Activated CD8-positive, alpha-beta memory T cell treated with anti-CD3 and anti-CD28 coated beads, Interleukin-2, amount 50 U/mL, for 4 hours (primary cell): ENCODE measurements around the gene PGS1.
A peak's percentile ranks its signal among the peaks of the same experiment; 100 is the strongest.

Source experiments
- DNase-seq: peaks from one replicate; pipeline ENCODE4 v3.0.0-alpha.2; 2020

Gene PGS1

DNA sequence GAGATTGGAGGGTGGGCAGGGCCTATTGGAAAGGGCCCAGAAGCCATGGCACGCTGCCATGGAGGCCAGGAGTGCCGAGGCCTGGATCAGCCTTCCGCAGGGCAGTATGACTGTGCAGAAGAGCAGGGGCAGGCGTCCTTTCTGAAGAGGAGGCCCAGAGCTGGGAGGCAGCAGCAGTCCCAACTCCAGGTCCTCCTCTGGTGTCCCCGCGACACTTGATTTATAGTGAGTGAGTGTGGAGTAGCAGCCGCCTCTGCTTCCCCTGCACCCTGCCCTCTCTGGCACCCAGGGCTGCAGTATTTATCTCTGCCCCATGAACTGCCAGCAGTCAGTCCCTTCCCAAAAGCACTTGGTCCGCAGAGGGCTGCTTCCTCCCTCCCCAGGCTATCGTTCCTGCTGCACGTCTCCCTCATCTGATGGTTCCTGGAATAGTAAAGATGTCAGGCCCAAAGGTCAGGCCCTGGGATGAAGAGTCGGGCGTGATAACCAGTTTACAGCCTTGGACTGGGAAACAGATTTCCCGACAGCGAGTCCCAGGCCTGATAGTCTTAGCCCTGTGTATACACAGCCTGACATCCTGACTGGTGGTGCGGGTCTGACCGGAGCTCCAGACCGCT lies 32.9 kb downstream of the PGS1 start:
- DNase-seq = no peak

DNA sequence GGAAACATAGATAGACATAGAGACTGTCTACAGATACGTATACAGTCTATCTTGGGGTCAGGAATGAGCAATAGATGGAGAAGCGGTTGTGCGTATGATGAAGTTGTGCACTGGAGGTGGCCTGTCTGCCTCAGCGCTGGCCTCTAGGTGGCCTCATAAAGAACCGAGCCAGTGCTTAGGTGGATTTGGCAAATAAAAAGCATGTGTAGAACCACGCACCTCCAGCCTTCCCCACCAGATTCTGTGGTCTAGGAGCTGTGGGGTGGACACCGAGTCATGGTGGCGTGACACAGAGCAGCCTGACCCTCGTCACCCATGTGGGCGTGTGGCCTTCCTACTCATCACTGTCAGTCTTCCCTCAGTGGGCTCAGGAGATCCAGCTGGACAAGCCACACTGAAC lies 34.0 kb downstream of the PGS1 start:
- no peak for DNase-seq

DNA sequence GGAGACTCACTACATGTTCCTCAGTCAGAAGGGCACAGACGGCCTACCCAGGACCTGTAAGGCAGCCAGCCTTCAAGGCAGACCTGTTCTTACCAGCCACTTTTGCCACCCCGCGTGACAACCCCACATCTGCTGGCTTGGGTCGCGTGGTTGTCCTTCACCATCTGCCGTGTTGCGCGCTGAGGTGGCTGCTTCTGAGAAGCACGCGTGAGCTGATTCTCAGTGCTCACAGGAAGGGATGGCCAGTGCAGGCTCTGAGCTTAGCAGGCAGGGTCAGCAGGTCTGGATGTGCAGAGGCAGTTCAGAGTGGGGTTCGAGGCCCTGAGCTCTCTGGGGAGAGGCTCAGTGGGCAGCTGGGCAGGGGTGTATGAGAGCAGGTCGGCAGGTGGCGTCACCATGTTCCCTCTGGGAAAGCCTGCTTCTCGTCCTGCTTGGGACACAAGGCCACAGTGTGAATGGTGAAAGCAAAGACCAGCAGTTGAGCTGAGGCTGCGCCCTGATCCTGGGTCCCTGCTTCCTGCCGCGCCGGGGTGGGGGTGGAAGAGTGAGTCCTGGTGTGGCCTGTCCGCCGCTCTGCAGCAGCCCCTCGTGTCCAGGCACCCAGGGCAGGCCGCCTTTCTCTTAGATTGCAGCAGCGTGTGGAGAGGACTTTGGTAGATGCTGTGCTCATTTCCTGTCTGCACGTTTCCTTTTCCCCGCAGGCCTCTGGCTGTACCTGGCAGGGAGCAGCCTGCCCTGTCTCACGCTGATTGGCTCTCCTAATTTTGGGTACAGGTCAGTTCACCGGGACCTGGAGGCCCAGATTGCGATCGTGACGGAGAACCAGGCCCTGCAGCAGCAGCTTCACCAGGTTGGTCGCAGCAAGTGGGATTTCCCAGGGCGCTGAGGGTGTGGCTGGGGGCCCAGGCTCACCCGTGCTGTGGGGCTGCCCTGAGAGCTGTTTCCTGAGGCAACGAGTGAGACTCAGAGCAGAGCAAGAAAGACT lies 36.0 kb downstream of the PGS1 start:
- peak; percentile 55 for DNase-seq

DNA sequence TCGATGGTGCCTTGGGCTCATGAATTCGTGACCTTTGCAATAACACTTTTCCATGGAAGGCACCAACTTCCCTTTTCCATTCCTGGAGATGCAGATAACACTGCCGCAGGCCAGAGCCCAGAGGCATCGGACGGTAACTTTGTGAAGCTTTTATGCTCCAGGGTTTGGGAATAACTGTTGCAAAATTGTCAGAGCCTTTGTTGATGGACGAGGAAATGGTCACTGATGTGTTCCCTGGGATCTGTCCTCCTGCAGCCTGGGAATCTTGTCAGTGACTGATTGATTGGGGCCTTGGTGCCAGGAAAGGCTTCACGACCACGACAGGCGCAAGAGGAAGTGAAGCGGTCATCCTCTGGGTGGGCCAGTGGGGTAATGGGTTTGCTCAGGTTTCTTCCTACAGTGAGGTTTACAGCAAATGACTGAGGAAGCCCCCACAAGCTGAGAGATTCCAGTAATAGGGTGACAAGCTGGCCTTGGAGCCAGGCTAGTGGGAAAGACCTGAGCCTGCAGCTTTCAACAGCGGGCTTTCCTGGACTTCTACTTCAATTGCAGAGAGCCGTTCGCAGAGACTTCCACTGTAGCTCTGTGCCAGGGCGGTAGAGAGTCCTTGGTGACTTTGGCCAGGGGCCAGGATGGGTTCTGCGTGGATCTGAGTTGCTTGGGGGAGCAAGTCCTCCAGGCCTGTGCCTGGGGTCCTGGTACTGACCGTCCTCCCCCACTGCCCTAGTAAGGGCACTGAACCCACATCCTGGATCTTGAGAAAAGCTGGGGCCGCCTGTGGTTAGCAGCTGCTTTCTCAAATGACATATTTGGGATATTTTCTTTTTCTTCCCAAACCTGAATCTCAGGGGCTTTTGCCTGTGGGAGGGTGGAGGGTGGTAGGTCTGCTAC lies 37.6 kb downstream of the PGS1 start:
- no peak for DNase-seq

DNA sequence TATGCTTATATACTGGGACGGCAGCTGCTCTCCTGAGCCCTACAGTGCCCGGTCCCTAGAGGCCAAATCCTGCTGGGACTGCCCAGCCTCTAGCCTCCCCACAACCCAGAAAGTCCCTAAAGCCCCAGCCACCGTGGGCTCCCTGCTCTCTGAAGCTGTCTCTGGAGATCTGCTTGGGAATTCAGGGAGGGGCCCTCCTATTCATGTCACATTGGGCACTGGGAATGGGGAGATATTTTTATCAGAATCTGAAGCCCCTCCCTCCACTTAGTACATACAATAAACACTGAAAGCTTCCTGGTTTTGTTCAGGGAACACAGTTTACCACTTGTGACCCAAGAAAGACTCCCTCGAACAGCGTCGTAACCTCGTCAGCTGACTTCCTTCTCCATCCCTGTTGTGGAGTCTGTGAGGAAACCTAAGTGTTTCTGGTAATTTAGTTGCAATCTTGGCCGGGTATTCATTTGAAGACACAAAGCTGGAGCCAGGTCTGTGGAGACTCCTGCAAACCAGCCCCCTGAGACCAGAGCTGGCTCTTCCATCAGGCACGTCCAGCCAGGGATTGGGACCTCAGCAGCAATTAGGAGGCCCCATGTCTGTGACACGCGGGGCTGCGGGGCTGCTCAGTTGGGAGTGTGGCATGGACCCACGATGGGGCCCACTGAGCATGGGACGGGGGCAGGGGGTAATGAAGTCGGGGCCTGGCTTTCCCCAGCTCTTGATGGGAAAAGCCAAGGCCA lies 38.5 kb downstream of the PGS1 start:
- no peak for DNase-seq

DNA sequence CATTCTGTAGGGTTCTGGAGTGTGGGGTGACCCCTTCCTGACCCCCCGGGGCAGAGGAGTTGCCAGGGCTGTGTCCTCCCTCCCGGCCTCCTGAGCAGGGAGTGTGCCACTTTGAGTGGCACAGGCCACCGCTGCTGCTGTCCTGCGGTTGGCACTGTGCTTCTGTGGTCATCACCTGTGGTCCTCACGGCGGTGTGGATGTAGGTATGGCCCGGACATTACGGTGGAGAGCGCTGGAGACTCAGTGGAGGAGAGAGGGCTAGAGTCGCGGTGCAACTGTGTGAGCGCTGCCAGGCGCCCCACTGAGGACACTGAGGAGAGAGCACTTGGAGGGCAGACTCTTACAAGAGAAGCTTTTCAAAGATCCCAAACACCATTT lies 39.1 kb downstream of the PGS1 start:
- no peak for DNase-seq

DNA sequence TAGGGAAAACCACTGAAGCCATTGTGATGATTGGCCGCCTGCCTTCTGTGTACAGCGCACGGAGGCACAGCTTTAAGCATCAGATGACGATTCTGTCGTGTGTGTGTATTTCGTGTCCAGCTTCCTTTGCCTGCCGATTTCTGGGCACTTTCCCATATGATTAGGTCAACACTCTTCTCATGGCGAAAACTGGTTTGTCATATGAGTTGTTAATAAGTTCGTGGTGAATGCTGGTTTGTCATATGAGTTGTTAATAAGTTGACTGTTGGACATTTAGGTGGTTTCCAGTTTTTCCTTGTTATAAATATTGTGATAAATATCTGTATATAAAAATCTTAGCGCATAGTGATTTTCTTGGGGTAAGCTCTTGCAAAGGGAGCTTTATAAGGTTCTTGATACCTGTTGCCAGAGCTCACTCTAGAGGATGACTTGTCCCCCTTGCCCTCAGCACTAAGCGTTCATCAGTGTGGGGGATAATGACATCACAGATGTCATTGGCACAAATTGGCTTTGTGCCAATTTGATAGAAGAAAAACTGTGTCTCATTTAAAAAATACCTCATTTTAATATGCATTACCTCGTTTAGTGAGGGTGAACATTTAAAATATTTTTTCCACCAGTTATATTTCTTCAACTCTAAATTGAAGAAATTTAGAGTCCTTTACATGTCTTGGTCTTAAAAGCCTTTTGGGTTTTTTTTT lies 40.0 kb downstream of the PGS1 start:
- no peak for DNase-seq

DNA sequence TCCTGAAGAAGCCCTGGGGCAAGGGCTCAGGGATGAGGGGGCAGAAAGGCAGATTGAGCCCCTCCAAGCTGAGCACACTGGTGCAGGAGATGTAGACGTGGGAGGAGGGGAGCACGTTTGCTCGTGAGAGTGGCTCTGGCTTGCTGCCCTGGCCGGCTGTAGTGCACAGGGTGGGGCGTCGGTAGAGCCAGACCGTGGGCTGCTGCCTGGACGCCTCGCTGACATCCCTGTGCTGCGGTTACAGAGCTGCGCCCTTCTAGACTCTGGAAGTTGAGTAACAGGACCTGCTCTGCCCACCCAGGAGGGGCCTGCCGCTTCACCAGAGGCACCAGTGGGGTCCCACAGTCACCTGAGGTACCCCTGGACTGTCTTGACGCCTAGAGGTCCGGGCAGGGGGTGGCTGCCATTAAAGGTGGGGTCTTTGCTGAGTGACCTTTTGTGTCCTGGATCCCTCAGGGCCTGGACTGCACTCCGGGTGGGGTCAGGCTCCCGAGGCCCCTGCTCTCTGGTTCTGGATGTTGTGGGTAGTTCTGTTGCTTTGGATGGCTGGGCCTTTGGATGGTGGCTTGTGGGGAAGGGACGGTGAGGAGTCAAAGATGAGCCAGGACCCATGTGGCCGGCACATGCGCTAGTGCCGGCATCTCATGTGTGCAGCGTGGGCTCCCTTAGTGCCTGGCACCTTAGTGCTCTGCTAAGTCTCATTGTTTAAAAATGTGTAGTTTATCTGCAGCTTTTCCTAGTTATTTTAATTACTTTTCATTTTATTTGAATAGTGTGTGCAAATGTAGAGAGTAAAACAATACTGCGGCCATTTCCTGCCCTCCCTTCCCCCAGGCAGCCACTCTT lies 41.7 kb downstream of the PGS1 start:
- DNase-seq = no peak

DNA sequence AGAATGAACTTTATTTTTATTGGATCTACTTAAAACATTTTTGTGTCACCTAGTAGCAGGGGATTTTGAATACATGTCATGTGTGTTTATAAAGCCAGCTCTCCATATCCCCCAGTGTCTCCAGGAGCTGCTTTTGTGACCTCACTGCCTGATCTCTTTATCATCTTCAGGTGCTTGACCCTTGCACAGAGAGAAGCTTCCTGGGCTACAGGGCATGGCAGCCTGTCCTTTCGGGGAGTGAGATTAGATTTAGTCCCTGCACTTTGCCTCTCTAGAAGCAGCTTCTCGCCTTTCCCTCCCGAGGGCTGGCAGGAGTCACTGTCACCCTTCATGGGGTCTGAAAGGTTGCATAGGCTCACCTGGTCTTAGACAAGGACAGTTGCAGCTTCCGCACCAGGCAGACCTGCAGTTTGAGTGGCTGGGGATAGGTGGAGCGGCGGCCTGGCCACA lies 42.7 kb downstream of the PGS1 start:
- DNase-seq = no peak

DNA sequence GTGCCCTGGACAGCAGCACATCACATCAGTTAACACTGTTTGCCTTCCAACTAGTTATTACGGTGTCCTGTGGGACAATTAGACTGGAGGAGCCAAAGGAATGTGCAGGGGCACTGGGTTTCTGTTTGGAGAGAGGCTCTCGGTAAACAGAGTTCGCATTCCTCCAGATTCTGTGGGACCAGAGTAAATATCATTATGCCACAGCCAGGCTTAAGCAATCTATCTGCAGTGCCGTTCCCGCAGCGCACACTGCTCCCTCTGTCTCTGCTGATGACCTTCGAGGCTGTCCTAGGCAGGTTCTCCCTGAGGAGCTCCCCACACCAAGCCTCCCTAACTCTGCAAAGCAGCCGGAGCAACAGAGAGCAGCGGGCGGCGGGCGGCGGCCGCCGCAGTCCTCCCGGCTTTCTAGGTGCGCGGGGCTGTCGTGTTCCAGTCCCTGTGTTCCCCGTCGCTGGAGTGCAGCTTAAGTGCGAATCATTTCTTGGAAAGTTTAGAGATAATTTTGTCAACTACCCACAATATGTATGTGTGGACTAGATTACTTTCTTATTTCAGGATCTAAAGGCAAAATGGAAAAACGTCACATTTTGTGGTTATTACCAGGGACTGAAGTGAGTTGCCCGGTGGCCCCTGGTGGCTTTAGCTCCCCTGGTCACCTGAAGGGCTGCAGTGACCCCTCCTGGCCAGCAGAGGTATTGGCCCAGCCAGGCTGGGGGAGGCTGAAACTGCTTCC lies 43.3 kb downstream of the PGS1 start:
- DNase-seq = peak; percentile 73

DNA sequence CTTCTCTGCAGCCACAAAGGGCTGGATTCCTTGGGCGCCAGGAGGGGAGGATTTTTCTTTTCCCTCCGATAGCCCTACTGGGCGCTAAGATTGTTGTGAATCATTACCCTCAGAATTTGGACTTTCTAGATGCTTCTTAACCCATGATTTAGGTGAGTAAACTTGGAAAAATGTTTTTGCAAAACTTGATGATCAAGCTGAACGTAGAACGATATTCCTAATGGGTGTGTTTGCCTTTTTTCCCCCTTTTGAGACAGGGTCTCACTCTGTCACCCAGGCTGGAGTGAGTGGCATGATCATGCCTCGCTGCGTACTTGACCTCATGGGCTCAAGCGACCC lies 43.8 kb downstream of the PGS1 start:
- DNase-seq = no peak

DNA sequence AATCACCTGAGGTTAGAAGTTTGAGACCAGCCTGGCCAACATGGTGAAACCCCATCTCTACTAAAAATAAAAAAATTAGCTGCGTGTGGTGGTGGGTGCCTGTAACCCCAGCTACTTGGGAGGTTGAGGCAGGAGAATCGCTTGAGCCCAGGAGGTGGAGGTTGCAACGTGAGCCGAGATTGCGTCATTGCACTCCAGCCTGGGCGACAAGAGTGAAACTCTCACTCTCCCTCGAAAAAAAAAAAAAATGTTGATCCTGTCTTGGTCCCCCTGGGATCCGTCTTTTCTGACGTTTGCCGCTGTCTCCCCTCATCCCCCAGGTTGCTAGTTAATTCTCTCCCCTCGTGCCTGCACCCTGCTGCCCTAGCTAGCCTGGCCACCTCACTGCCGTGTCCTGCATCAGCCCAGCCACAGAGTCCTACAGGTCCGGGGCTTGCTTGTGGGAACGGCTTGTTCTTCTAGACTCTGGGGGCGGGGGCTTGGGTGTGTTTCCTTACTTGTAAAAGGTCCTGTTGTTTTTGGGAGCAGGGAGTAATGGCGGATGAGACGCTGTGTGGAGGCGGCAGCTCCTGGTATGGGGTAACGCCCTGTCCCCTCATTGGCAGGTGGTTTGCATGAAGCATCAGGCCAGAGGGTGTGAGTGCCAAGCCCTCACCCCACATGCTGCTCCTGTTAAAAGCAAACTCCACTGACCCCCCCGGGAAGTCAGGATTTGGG lies 44.6 kb downstream of the PGS1 start:
- DNase-seq = no peak

DNA sequence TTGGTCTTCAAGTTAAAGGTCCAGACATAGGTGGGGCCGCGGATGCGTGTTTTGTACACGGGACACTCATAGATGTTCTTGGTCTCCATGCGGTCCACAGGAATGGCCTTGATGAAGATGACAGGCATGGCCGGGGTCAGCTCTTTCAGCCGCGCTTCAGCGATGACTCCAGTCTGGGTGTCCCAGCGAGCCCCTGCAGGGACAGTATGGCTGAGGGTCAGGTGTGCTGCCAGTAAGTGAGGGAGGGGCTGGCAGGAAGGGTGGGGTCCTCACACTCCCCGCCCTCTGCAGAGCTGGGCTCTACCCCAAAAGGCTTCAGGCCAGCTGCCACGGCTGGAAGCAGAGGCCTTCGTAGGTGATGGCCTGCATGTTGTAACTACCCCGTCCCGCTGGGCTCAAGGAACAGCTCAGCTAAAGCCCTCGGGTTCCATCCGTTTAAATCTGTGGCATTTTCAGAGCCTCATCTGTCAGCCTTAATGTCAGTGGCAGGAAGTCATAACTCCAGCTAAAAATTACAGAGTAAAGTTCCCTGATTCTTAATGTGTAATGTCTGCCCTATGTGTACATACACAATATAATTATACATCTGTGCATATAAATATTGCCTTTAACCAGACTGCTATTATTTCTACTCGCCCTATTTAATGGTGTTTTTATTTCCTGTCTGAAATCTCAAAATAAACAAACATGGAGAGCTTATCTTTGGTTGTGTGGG lies 45.7 kb downstream of the PGS1 start:
- DNase-seq = no peak

DNA sequence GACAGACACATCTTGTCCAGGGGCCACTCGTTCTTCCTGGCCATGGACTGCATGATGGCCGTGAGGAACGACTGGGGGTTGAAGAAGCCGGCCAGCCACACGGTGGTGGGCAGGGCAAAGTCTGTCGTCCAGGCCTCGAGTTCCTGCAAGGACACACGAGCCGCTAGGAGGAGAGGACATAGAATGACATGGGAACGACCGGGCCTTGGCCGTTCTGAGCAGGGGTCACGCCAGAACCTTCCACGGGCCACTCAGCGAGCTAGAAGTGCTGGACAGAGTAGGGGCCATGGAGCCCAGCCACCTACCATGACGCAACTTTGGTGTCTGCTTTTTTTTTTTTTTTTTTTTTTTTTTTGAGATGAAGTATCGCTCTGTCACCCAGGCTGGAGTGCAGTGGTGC lies 47.0 kb downstream of the PGS1 start:
- no peak for DNase-seq

DNA sequence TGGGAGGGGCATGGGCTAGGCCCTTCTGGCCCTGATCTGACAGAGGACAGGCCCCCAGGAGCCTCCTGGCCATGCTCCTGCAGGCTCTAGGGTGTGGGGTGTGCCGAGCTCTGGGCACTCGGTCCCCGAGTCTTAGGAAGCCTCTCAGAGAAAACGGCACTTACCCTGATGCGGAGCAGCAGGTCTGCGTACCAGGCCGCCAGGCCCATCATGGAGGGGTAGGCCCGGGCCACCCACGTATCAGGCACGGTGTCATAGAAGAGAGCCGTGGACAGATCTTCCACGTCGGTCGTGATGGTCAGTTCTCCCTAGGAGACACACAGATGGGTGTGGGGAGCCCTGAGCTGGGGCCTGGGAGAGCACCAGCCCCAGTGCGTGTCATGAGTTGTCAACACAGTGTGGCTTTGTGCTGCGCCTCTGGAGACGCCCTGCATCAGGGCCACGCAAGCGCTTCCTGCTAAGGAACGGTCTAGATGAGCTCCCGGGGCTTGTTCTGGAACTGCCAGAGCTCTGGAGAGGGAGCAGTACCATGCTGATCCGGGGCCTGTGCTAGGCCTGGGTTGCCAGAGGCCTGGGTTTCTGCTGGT lies 47.9 kb downstream of the PGS1 start:
- no peak for DNase-seq

DNA sequence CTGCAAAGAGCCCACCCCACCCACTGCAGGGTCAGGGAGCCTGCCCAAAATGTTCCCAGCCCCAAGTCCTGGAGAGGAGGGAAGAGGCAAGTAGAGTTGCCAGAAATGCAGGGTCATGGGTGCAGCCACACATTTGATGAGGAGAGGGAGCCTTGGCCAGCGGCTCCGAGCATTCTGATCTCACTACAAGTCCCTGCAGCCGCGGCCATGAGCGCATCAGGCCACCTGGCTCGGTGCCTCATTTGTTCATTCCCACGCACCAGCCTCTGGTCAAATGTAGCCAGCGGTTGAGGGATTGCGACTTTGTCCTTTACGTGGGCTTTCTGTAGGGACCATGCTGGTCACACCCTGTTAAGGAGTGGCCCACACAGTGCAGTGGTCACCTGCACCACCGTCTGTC lies 48.7 kb downstream of the PGS1 start:
- DNase-seq = no peak

DNA sequence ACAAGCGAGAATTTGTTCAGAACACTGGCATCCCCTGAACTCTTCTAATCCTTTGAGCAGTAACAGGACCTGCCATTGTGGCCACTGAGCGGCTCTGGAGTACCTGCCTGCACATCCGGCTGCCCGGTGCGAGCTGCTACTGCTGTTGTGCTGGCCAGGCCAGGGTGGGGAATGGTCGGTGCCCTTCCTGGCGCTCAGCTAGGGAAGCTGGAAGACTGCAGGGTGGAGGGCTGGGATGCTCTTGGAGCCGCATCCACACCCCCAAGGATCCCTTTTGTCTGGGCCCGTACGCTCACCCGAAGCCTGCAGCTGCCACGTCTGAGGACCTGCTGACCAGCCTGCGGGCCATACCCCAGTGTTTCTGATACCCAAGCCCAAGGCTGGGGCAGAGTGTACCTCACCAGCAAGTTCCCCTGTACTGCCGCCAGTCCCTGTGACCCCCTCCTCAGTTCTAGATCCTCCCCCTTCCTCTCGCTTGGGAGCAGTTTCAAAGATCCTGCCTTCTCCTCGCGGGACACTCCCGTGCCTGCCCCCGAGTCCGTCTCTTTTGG lies 49.7 kb downstream of the PGS1 start:
- no peak for DNase-seq
